ENCODE results near the gene ACSF2.

- TF ChIP-seq POLR2A (IDR thresholded peaks at IDR 0.05; ENCODE audit: low read length) = no peak
- TF ChIP-seq GATA1 (IDR thresholded peaks at IDR 0.05; ENCODE audit: low read depth, low read length) = no peak
Measured at GRCh38 chr17:50467855-50468303, 41.9 kb downstream of the ACSF2 start.

Measured in erythroblast (primary cell).